Mesodermal cell (in vitro differentiated cells): ENCODE measurements around the gene ARMC9.
"Not testable (repeated sequence)": the region's sequence is repeated elsewhere in the genome, so short reads cannot be mapped to it uniquely, and the experiment has no call there.

Source experiments
- H3K27ac ChIP-seq: 2 replicates; pipeline ENCODE4 v1.7.0; 2013; ENCODE audit warnings: mild to moderate bottlenecking, low read depth, low read length, moderate library complexity; ENCODE audit not compliant: severe bottlenecking
- H3K36me3 ChIP-seq: 2 replicates; pipeline ENCODE4 v1.7.1; 2013; ENCODE audit warnings: mild to moderate bottlenecking, low read length, moderate library complexity; ENCODE audit not compliant: control insufficient read depth, insufficient read depth
- H3K4me1 ChIP-seq: one replicate; pipeline ENCODE4 v1.7.1; 2013; ENCODE audit warnings: mild to moderate bottlenecking, low read length; ENCODE audit not compliant: insufficient read depth, control insufficient read depth, poor library complexity, severe bottlenecking
- H3K4me3 ChIP-seq: 2 replicates; pipeline ENCODE4 v1.7.0; 2013; ENCODE audit warnings: low read length, control low read depth, mild to moderate bottlenecking; ENCODE audit not compliant: insufficient read depth, poor library complexity, severe bottlenecking; ENCODE audit errors: extremely low read depth
- H3K9me3 ChIP-seq: 2 replicates; pipeline ENCODE4 v1.7.1; 2013; ENCODE audit warnings: mild to moderate bottlenecking, low read length, moderate library complexity; ENCODE audit not compliant: control insufficient read depth
- WGBS, 2 experiments: methylation state at CpG; one replicate each; pipeline ENCODE4 v1.1.5; 2013; ENCODE audit warnings: missing lambda C conversion rate in 2 of 2; ENCODE audit not compliant: insufficient coverage in 2 of 2; 5-methylcytosine and 5-hydroxymethylcytosine counted together

ARMC9 gene

DNA sequence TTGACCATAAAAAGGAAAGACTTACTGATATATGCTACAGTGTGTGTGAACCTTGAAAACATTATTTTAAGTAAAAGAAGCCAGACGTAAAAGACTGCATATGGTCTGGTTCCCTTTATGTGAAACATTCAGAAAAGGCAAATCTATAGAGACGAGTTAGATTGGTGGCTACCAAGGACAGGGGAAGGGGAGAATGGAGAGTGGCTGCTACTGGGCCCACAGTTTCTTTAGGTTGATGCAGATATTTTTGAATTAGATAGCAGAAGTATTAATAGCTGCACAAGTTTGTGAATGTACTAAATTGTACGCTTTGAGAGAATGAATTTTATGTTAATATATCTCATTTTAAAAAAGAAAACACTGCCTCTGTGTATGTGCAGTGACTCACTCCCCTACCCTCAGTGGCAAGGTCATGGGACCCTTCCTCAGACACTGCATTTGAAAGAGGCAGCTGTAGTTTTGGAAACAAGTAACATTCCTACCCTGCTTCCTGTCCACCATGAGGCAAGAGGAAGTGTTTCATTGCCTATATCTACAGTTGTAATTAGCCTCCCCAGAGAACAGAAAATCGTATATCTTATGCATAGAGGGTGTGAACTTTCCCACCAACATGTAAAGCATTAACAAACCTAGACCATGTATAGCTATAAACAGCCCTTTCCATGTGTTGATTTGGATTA is 29.8 kb upstream of the ARMC9 start:
- Histone ChIP-seq H3K9me3 (no peaks in the 10 kb centered on the region), H3K36me3 (peaks cover 84% of the 10 kb centered on the region), H3K27ac (peak overlapping the region; percentile 74), H3K4me3 (no peak overlapping the region), H3K4me1 (peaks cover 11% of the 10 kb centered on the region)
- WGBS, 2 experiments = 100% methylated on average over 2 of the region's 4 CpGs

GRCh38 chr2:231169488-231169887 is 28.9 kb upstream of the ARMC9 start:
- Histone ChIP-seq H3K4me1 (peaks cover 11% of the 10 kb centered on the region), H3K36me3 (peaks cover 79% of the 10 kb centered on the region), H3K27ac (no peak overlapping the region), H3K9me3 (no peaks in the 10 kb centered on the region), H3K4me3 (no peak overlapping the region)
- 100% methylated on average over 2 of the region's 3 CpGs for WGBS, 2 experiments

DNA sequence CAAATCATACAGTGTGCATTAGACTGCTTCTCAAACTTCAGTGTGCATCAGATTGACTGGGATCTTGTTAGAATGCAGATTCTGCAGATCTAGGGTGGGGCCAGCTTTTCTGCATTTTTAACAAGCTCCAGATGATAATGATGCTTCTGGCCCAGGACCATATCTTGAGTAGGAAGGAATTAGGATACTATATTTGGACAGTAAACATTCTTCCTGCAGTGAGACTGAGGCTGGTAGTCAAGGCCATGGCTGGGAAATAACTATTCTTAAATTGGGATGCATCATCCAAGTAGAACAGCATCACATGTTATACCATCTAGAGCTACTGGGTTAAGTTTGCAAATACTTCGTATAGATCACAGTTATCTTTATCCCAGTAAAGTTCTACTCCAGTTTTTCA is 28.4 kb upstream of the ARMC9 start:
- Histone ChIP-seq H3K27ac (no peak overlapping the region), H3K36me3 (peaks cover 82% of the 10 kb centered on the region), H3K9me3 (no peaks in the 10 kb centered on the region), H3K4me1 (peaks cover 11% of the 10 kb centered on the region), H3K4me3 (no peak overlapping the region)
- WGBS, 2 experiments = no CpG with 5 or more reads among the region's 1 CpG

DNA sequence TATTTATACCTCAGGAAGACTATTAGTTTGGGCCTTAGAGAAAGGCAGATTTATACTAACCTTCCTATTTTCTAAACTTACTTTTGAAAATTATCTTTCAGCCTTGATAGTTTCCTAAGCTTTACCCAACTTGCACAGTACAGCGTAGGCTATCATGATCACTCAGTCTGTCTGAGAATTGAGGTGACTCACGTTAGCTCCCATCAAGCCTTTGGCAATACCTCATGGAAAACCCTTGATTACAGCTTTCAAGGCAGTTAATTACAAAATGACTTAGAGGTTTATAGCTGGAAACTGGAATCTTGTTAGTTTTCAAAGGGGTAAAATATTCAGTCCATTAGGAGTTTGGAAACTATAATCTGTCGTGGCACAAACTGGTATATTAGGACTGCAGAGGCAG is 26.4 kb upstream of the ARMC9 start:
- peaks cover 11% of the 10 kb centered on the region for H3K4me1 ChIP-seq
- H3K36me3 ChIP-seq = peaks cover 76% of the 10 kb centered on the region

DNA sequence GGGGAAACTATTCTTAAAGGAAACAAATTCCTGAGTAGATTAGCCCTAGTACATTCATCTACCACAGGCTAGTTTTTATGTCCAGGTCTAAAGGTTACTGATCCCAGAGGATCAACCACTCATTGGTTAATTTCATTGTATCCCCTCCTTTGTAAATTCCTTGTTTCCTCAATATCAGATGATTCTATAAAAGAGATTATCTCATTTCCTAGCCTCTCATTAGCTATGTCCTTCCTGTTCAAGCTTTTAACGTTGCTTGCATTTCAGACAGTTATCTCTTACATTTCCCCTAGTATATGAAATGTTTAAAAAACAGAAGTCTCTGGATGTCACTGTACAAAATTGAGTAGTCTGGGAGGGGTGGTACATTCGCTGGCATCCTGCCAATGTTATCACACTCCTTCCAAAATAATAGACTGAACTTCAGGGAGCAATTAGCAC is 24.2 kb upstream of the ARMC9 start:
- H3K36me3 ChIP-seq = peaks cover 58% of the 10 kb centered on the region
- 100% methylated on average over 1 of the region's 2 CpGs; no CpG with 5 or more reads in 1 of the 2 experiments for WGBS, 2 experiments
- no peak overlapping the region for H3K27ac ChIP-seq

More for the DNA sequence above, 26.4 kb upstream of the ARMC9 start:
- no peak overlapping the region for H3K4me3 ChIP-seq
- no peaks in the 10 kb centered on the region for H3K9me3 ChIP-seq
- no peak overlapping the region for H3K27ac ChIP-seq
- 93 to 100% methylated on average over 2 to 3 of the region's 3 CpGs for WGBS, 2 experiments

DNA sequence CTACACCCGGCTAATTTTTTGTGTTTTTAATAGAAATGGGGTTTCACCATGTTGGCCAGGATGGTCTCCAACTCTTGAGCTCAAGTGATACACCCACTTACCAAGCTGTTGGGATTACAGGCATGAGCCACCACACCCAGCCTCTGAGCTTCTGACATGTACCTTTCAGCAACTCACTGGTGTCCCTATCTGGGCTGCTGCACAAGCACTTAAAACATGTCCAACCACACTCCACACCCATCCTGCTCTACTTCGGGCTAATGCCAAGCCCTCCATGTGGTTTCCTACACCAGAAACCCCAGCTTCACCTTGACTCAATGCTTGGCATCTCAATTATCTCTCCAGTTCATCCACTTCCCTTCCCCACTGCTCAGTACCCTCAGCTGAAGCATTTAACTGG is 22.4 kb upstream of the ARMC9 start:
- H3K36me3 ChIP-seq = peaks cover 40% of the 10 kb centered on the region
- no peak overlapping the region for H3K27ac ChIP-seq
- H3K9me3 ChIP-seq = no peaks in the 10 kb centered on the region
- peaks cover 13% of the 10 kb centered on the region for H3K4me1 ChIP-seq
- 90 to 100% methylated on average over 1 of the region's 2 CpGs for WGBS, 2 experiments
- no peak overlapping the region for H3K4me3 ChIP-seq

More for the DNA sequence above, 24.2 kb upstream of the ARMC9 start:
- Histone ChIP-seq H3K4me1 (no peaks in the 10 kb centered on the region), H3K4me3 (no peak overlapping the region), H3K9me3 (no peaks in the 10 kb centered on the region)

- H3K27ac ChIP-seq = no peak overlapping the region
- WGBS, 2 experiments = 95 to 98% methylated on average over 8 to 11 of the region's 11 CpGs
These were observed 21.0 kb upstream of the ARMC9 start for GRCh38 chr2:231177156-231178025.

GRCh38 chr2:231178805-231179204 is 19.6 kb upstream of the ARMC9 start:
- H3K27ac ChIP-seq, H3K4me3 ChIP-seq, H3K9me3 ChIP-seq: not testable (repeated sequence)
- peaks cover 13% of the 10 kb centered on the region for H3K4me1 ChIP-seq
- 94 to 100% methylated on average over 4 of the region's 5 CpGs for WGBS, 2 experiments
- H3K36me3 ChIP-seq = peaks cover 20% of the 10 kb centered on the region

More at GRCh38 chr2:231177156-231178025, 21.0 kb upstream of the ARMC9 start:
- Histone ChIP-seq H3K9me3 (no peaks in the 10 kb centered on the region), H3K36me3 (peaks cover 26% of the 10 kb centered on the region), H3K4me3 (no peak overlapping the region), H3K4me1 (peaks cover 13% of the 10 kb centered on the region)

DNA sequence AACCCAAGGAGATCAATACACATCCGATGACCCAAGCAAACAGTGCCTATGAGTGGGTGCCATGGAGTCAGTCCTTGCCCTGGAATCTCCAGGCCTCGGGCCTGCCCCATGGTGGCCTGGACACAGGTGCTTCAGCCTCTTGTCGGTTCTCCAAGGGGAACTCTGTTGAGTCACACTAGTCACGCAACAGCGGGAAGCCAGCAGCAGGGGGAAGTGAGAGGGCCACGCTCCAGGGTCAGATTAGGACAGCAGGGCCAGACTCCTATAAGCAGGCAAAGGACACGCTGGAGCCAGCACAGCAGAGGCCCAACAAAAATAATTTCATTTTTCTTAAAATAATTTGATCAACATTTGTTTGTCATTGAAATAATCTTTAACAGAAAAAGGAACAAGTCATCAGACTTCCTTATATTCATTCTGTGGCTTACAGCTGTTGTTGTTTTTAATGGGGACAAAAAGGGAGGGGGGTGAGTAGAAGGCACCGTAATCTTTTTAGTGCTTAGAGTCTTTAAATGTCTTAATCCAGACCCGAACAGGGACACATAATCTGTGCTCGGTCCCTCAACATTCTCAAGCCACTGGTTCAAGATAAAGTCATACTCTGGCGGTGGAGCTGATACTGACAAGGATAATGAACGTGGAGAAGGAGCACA is 16.4 kb upstream of the ARMC9 start:
- H3K9me3 ChIP-seq = no peaks in the 10 kb centered on the region
- WGBS, 2 experiments = 87 to 92% methylated on average over 9 to 10 of the region's 12 CpGs
- no peak overlapping the region for H3K4me3 ChIP-seq
- peaks cover 13% of the 10 kb centered on the region for H3K4me1 ChIP-seq
- H3K27ac ChIP-seq = no peak overlapping the region
- H3K36me3 ChIP-seq = no peaks in the 10 kb centered on the region

GRCh38 chr2:231182513-231182899 is 15.9 kb upstream of the ARMC9 start:
- Histone ChIP-seq H3K4me1 (peaks cover 13% of the 10 kb centered on the region), H3K36me3 (no peaks in the 10 kb centered on the region), H3K27ac (no peak overlapping the region), H3K4me3 (no peak overlapping the region), H3K9me3 (no peaks in the 10 kb centered on the region)
- 85 to 88% methylated on average over 7 to 8 of the region's 8 CpGs for WGBS, 2 experiments
